Colonic mucosa (tissue), 4 donors: ENCODE results near the gene OR6S1. TPM values are rescaled to one million over a fixed set of nuclear protein-coding genes. Genes with fewer than 3 reads are reported as not detected.
"Not testable (repeated sequence)": the region's sequence is repeated elsewhere in the genome, so short reads cannot be mapped to it uniquely, and the experiment has no call there.

Experiments used
- DNase-seq: peaks from one replicate; pipeline ENCODE4 v3.0.0-alpha.2; 2020
- H3K27ac ChIP-seq: fragments of 200-600 bp; one replicate; pipeline ENCODE4 v1.8.0; 2021
- H3K27me3 ChIP-seq: fragments of 200-600 bp; one replicate; pipeline ENCODE4 v1.8.0; 2021
- H3K36me3 ChIP-seq: fragments of 200-600 bp; one replicate; pipeline ENCODE4 v1.8.0; 2021
- H3K4me1 ChIP-seq: fragments of 200-600 bp; one replicate; pipeline ENCODE4 v1.8.0; 2021; ENCODE audit warnings: mild to moderate bottlenecking
- H3K4me3 ChIP-seq: fragments of 200-600 bp; one replicate; pipeline ENCODE4 v1.8.0; 2021
- H3K9ac ChIP-seq, 2 donors: one replicate each; pipeline ENCODE4 v1.7.0; 2013; ENCODE audit warnings: control low read depth in 2 of 2, low read depth in 2 of 2, low read length in 2 of 2
- H3K9me3 ChIP-seq: fragments of 200-600 bp; one replicate; pipeline ENCODE4 v1.8.0; 2021
- CTCF ChIP-seq: fragments of 200-600 bp; IDR thresholded peaks from one replicate; pipeline ENCODE4 v1.8.0; 2022; ENCODE audit warnings: antibody characterized with exemption, mild to moderate bottlenecking
- intact Hi-C: fragments of 100-400 bp; cut with DNase I; formaldehyde crosslinking; loops from one replicate; pipeline ENCODE4 v1.14.1; 2022
- total RNA-seq, 2 donors: library from RNA; stranded (reverse); fragmentation: NEBNext Ultra II Directional in 1 of 2; extraction: Animal tissue kit (Norgen Biotek cat#: 25700) in 1 of 2; gene quantifications; one replicate each; pipeline ENCODE4 v1.2.1, GENCODE V29; 2021
- donor health status: healthy.
- donor health status: DM: no; HTN: no; CAD: no.
- donor health status: DM: no; HTN: no; CAD: no.

The OR6S1 gene
- total RNA-seq, 2 donors from 2014 or later, result not detected

DNA sequence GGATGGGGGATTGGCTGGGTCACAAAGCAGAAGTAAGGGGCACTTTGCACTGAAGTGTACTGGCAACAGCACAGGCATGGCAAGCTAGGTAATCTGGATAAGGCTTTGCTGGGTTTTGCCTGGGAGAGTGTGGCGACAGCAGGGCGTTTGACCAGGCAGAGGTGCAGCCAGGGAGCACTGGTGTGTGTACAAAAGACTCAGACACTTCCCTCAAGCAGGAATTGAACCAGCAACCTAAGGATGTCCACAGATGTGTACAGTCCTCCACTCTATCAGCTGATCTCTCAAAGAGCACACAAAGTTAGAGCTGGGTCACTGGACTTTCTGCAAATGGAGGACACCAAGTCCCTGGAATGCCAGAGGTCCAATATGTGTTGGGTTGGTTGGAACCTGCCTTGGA is 27.5 kb upstream of the OR6S1 start:
- Histone ChIP-seq H3K4me1 (no peaks in the 10 kb centered on the region), H3K36me3 (no peaks in the 10 kb centered on the region), H3K27ac (no peak overlapping the region), H3K27me3 (no peaks in the 10 kb centered on the region), H3K9me3 (no peaks in the 10 kb centered on the region), H3K9ac (no peak overlapping the region), H3K4me3 (no peak overlapping the region)
- intact Hi-C loops, result no loop called here
- TF ChIP-seq CTCF, result no peak
- DNase-seq, result no peak

DNA sequence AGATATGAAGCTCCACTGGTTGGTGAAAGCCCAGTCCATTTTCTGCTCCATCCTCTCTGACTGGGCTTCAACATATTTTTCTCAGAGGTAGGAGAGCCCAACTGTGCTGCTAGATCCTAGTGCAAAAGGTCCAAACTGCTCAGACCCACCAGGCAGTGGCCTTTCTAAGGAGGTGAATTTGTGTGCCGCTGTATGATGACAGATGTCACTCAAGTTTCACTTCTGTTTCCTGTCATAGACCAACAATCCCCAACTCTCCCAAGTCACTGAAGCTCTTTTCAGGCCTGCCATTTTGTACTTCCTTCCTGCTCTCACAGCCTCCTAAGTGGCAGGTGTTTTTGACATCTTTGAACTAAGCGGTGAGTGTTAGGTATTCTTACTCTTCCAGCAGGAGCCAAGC is 26.5 kb upstream of the OR6S1 start:
- intact Hi-C loops, result no loop called here
- H3K9me3 ChIP-seq, result no peaks in the 10 kb centered on the region
- no peaks in the 10 kb centered on the region for H3K27me3 ChIP-seq

GRCh38 chr14:20666400-20666961 is 25.0 kb upstream of the OR6S1 start:
- H3K36me3 ChIP-seq, DNase-seq, intact Hi-C loops, H3K4me3 ChIP-seq, H3K9me3 ChIP-seq, H3K9ac ChIP-seq, H3K27ac ChIP-seq, H3K27me3 ChIP-seq, H3K4me1 ChIP-seq: not testable (repeated sequence)

More for the DNA sequence above, 26.5 kb upstream of the OR6S1 start:
- H3K36me3 ChIP-seq, result no peaks in the 10 kb centered on the region
- H3K9ac ChIP-seq, result no peak overlapping the region
- no peaks in the 10 kb centered on the region for H3K4me1 ChIP-seq
- DNase-seq, result no peak
- H3K4me3 ChIP-seq, result no peak overlapping the region
- no peak overlapping the region for H3K27ac ChIP-seq
- no peak for TF ChIP-seq CTCF

DNA sequence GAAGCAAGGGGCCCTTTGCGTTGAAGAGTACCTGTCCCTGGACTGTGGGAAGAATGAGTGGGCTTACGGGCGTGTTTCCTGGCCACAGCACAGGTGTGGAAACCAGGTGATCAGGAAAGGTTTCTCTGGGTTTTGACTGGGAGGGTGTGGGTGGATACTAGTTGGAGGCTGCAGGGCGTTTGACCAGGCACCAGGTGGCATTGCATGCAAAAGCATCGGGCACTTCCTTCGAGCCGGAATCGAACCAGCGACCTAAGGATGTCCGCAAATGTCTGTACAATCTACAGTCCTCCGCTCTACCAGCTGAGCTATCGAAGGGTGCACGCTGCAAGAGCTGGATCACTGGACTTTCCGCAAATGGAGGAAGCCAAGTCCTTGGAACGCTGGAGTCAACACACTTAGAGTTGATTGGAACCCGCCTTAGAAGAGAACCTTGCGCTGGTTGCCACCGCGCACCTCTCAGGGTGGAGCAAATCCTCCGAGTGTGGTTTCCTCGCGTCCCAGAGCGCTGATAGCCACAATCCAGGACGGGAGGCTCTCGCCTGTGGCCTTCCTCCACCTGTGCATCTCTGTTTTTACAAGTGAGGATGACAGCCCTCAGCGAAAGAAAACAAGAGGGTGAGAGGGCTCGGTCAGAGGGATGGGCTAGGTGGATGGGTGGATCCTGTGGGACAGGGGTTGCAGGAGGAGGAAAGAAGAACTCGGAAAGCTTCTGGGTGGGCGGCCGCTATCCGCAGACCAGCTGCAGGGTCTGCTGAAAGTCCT is 21.7 kb upstream of the OR6S1 start:
- intact Hi-C loops, result no loop called here
- peak; percentile 89 for DNase-seq
- peak overlapping the region in 1 of 2 donors; percentile 65 for H3K9ac ChIP-seq
- no peak overlapping the region for H3K27ac ChIP-seq
- H3K36me3 ChIP-seq, result no peaks in the 10 kb centered on the region
- H3K27me3 ChIP-seq, result no peaks in the 10 kb centered on the region
- H3K4me1 ChIP-seq, result no peaks in the 10 kb centered on the region
- TF ChIP-seq CTCF, result peak; percentile 56
- H3K9me3 ChIP-seq, result no peaks in the 10 kb centered on the region
- peak overlapping the region; percentile 18 for H3K4me3 ChIP-seq

- Histone ChIP-seq H3K27ac (no peak overlapping the region), H3K4me3 (no peak overlapping the region), H3K9ac (no peak overlapping the region), H3K27me3 (peaks cover 3% of the 10 kb centered on the region), H3K36me3 (no peaks in the 10 kb centered on the region), H3K4me1 (no peaks in the 10 kb centered on the region), H3K9me3 (no peaks in the 10 kb centered on the region)
- TF ChIP-seq CTCF, result no peak
- intact Hi-C loops, result no loop called here
- no peak for DNase-seq
Observed at GRCh38 chr14:20661197-20661596, 19.7 kb upstream of the OR6S1 start.

DNA sequence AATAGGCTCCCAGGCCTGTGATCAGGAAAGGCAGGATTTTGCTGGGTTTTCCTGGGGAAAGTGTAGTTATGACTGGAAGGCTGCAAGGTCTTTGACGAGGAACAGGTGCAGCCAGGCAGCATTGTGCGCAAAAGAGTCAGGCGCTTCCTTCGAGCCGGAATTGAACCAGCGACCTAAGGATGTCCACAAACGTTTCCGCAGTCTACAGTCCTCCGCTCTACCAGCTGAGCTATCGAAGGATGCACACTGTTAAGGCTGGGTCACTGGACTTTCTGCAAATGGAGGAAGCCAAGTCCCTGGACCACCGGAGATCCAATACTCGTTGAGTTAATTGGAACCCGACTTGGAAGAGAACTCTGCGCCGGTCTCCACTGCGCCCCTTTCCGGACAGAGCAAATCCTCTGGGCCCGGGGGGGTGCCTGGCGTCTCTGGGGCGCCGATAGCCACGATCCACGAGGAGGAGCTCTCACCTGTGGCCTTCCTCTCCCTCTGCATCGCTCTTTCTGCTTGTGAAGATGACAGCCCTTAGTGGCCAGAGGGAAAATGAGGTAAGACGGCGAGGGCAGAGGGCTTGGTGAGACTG is 18.4 kb upstream of the OR6S1 start:
- intact Hi-C loops, result loop anchor here (5.0 kb wide), 1 partner anchor 32 kb away; no protein-coding TSS in a partner anchor

More for the DNA sequence above, 18.4 kb upstream of the OR6S1 start:
- Histone ChIP-seq H3K36me3 (no peaks in the 10 kb centered on the region), H3K9ac (no peak overlapping the region), H3K27me3 (peaks cover 4% of the 10 kb centered on the region), H3K4me3 (no peak overlapping the region), H3K4me1 (no peaks in the 10 kb centered on the region), H3K9me3 (no peaks in the 10 kb centered on the region), H3K27ac (no peak overlapping the region)
- TF ChIP-seq CTCF, result no peak
- no peak for DNase-seq
